ENCODE data around the gene TXNDC17. TPM values are rescaled to one million over a fixed set of nuclear protein-coding genes. Genes with fewer than 3 reads are reported as not detected.
A peak's percentile ranks its signal among the peaks of the same experiment; 100 is the strongest.

TXNDC17 gene
- total and polyA plus RNA-seq, 2 of the 13 experiments (the other 11 are each of a cell fraction or from before 2014, with no cell fraction given): 188 to 266 TPM

- H3K27me3 ChIP-seq (ENCODE audit: control insufficient read depth in 1 of 2, insufficient read depth in 2 of 2, low read length in 2 of 2): no peaks in the 10 kb centered on the region
- 0 out of 2 replicates have a peak overlapping the region, but pooled peaks have one; percentile 6 for H3K9ac ChIP-seq (ENCODE audit: insufficient read depth, low read depth, low read length)
- 87% methylated on average over 6 of the region's 6 CpGs for WGBS (ENCODE audit: low lambda C conversion rate)
- DNase-seq (ENCODE audit: low spot score) (no peak), ATAC-seq (no peak), FAIRE-seq (no peak)
- H3K79me2 ChIP-seq (ENCODE audit: insufficient read depth, low read length): no peaks in the 10 kb centered on the region
- POLR2A ChIA-PET: interaction anchor here (1.2 to 1.8 kb wide), 3 partner anchors 29 to 41 kb away, joined by 4 to 10 read pairs (median 7); no protein-coding TSS in a partner anchor
- no peak for TF ChIP-seq ELF4 (CRISPR knock-in tag; IDR thresholded peaks at IDR 0.05; ENCODE audit: borderline replicate concordance)
- TF ChIP-seq ZNF644 (CRISPR knock-in tag; IDR thresholded peaks at IDR 0.05; ENCODE audit: low read depth): no peak
- in situ Hi-C loops (cut with HindIII; ENCODE audit: extremely low pct_ligation_motif_present, low pct_unique_long_range_greater_than_20kb): no loop called here
- H3K9me3 ChIP-seq (ENCODE audit: low read length): no peaks in the 10 kb centered on the region
- no peak overlapping the region for H3K27ac ChIP-seq (ENCODE audit: extremely low read length, insufficient read depth, low read length)
- H4K20me1 ChIP-seq (ENCODE audit: insufficient read depth, low read length): no peaks in the 10 kb centered on the region
- no TSS peak for BruUV-seq (replicated peaks)
- intact Hi-C loops (cut with micrococcal nuclease; ENCODE audit: unreplicated experiment): no loop called here
- no peak overlapping the region for H2AFZ ChIP-seq (ENCODE audit: low read length)
- CTCF ChIA-PET (ENCODE audit: low intra/inter-chr PET ratio, low total read pairs): no interaction called here
- H3K4me1 ChIP-seq (ENCODE audit: insufficient read depth, low read length): peaks cover 56% of the 10 kb centered on the region
- H3K4me3 ChIP-seq (replicated peaks in 1 of 3; ENCODE audit: insufficient read depth in 1 of 3, low read depth in 2 of 3, low read length in 3 of 3): no peak overlapping the region
- no peaks in the 10 kb centered on the region for H3K36me3 ChIP-seq (replicated peaks in 1 of 2; ENCODE audit: control insufficient read depth in 1 of 2, insufficient read depth in 2 of 2, low read length in 2 of 2)
- H3K4me2 ChIP-seq (ENCODE audit: low read depth, low read length): no peak overlapping the region
Measured at GRCh38 chr17:6670999-6671398, 30.1 kb downstream of the TXNDC17 start.

- in situ Hi-C loops (cut with HindIII; ENCODE audit: extremely low pct_ligation_motif_present, low pct_unique_long_range_greater_than_20kb) (no loop called here), intact Hi-C loops (cut with micrococcal nuclease; ENCODE audit: unreplicated experiment) (no loop called here)
- ChIA-PET CTCF (ENCODE audit: low intra/inter-chr PET ratio, low total read pairs) (no interaction called here), POLR2A (interaction anchor here (1.2 to 1.8 kb wide), 3 partner anchors 29 to 41 kb away, joined by 4 to 10 read pairs (median 7); no protein-coding TSS in a partner anchor)
- 80% methylated on average over 1 of the region's 7 CpGs for WGBS (ENCODE audit: low lambda C conversion rate)
- DNase-seq (ENCODE audit: low spot score) (no peak), FAIRE-seq (no peak), ATAC-seq (no peak)
- Histone ChIP-seq H3K9me3 (ENCODE audit: low read length) (no peaks in the 10 kb centered on the region), H3K79me2 (ENCODE audit: insufficient read depth, low read length) (no peaks in the 10 kb centered on the region), H3K4me2 (ENCODE audit: low read depth, low read length) (no peak overlapping the region), H3K4me3 (replicated peaks in 1 of 3; ENCODE audit: insufficient read depth in 1 of 3, low read depth in 2 of 3, low read length in 3 of 3) (no peak overlapping the region), H3K36me3 (replicated peaks in 1 of 2; ENCODE audit: control insufficient read depth in 1 of 2, insufficient read depth in 2 of 2, low read length in 2 of 2) (no peaks in the 10 kb centered on the region), H3K27me3 (ENCODE audit: control insufficient read depth in 1 of 2, insufficient read depth in 2 of 2, low read length in 2 of 2) (no peaks in the 10 kb centered on the region), H4K20me1 (ENCODE audit: insufficient read depth, low read length) (no peaks in the 10 kb centered on the region), H3K9ac (ENCODE audit: insufficient read depth, low read depth, low read length) (no peak overlapping the region), H3K27ac (ENCODE audit: extremely low read length, insufficient read depth, low read length) (no peak overlapping the region), H3K4me1 (ENCODE audit: insufficient read depth, low read length) (peaks cover 56% of the 10 kb centered on the region), H2AFZ (ENCODE audit: low read length) (no peak overlapping the region)
- TF ChIP-seq MIER2 (CRISPR knock-in tag; IDR thresholded peaks at IDR 0.05) (no peak), SRF (IDR thresholded peaks at IDR 0.05; ENCODE audit: low read depth, low read length) (no peak), ETS1 (CRISPR knock-in tag; IDR thresholded peaks at IDR 0.05) (no peak), MEIS1 (CRISPR knock-in tag; IDR thresholded peaks at IDR 0.05; ENCODE audit: borderline replicate concordance) (no peak), CEBPB (IDR thresholded peaks at IDR 0.05; ENCODE audit: borderline replicate concordance, low read depth, low read length) (no peak)
- BruUV-seq (replicated peaks): no TSS peak
Measured at GRCh38 chr17:6671431-6671830, 30.6 kb downstream of the TXNDC17 start.

Measured in HepG2 (cell line).